Measurements from ENCODE around the gene EXD3.
A peak's percentile ranks its signal among the peaks of the same experiment; 100 is the strongest.

EXD3 gene

DNA sequence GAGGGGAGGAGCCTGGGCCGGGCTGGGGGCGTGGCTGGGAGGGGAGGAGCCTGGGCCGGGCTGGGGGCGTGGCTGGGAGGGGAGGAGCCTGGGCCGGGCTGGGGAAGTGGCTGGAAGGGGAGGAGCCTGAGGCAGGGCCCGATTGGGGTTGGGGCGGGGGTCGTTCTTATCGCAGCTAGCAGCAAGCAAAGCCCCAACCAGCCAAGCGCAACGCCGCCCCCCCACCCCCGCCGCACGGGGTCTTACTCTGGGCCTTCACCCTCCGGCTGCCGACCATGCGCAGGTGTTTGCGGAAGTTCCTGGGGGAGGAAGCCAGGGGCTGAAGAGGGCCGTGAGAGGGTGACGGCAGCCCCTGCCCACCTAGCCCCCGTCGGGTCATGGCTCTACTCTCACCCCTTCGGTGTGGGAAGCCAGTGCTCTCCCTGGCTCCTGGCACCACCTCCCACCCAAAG, 31.2 kb upstream of the EXD3 start:
- TF ChIP-seq, protein P1, sequence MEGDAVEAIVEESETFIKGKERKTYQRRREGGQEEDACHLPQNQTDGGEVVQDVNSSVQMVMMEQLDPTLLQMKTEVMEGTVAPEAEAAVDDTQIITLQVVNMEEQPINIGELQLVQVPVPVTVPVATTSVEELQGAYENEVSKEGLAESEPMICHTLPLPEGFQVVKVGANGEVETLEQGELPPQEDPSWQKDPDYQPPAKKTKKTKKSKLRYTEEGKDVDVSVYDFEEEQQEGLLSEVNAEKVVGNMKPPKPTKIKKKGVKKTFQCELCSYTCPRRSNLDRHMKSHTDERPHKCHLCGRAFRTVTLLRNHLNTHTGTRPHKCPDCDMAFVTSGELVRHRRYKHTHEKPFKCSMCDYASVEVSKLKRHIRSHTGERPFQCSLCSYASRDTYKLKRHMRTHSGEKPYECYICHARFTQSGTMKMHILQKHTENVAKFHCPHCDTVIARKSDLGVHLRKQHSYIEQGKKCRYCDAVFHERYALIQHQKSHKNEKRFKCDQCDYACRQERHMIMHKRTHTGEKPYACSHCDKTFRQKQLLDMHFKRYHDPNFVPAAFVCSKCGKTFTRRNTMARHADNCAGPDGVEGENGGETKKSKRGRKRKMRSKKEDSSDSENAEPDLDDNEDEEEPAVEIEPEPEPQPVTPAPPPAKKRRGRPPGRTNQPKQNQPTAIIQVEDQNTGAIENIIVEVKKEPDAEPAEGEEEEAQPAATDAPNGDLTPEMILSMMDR (IDR thresholded peaks at IDR 0.05; ENCODE audit: low read length) = no peak
- TF ChIP-seq EZH2phosphoT487 (IDR thresholded peaks at IDR 0.05; ENCODE audit: low read length) = no peak
- no peak for TF ChIP-seq EZH2 (optimal IDR thresholded peaks at IDR 0.05; ENCODE audit: low read depth, low read length)
- Histone ChIP-seq H3K4me1 (ENCODE audit: low read length) (peaks cover 8% of the 10 kb centered on the region; the same call in 1 of the 2 replicates), H2AFZ (ENCODE audit: low read length) (peak overlapping the region; percentile 81), H3K9ac (ENCODE audit: low read length) (peak overlapping the region; percentile 52; the same call in 1 of the 2 replicates), H4K20me1 (ENCODE audit: insufficient read depth, low read length) (no peaks in the 10 kb centered on the region), H3K79me2 (ENCODE audit: low read length) (peaks cover 5% of the 10 kb centered on the region; the same call in 1 of the 2 replicates), H3K9me2 (replicated peaks; ENCODE audit: insufficient read depth, low read length) (no peaks in the 10 kb centered on the region), H3K9me3 (replicated peaks; ENCODE audit: insufficient read depth, low read length) (no peaks in the 10 kb centered on the region), H3K36me3 (replicated peaks; ENCODE audit: insufficient read depth, low read length) (no peaks in the 10 kb centered on the region; the same call in 1 of the 2 replicates), H3K27ac (ENCODE audit: low read length) (no peak overlapping the region), H3F3A (ENCODE audit: insufficient read depth, low read length) (no peaks in the 10 kb centered on the region), H3K4me3 (ENCODE audit: low read length) (peak overlapping the region; percentile 61), H3K27me3 (replicated peaks; ENCODE audit: insufficient read depth, low read length) (no peaks in the 10 kb centered on the region), H3K4me2 (ENCODE audit: low read depth, low read length) (peak overlapping the region; percentile 90)
- peak; percentile 33 for DNase-seq

DNA sequence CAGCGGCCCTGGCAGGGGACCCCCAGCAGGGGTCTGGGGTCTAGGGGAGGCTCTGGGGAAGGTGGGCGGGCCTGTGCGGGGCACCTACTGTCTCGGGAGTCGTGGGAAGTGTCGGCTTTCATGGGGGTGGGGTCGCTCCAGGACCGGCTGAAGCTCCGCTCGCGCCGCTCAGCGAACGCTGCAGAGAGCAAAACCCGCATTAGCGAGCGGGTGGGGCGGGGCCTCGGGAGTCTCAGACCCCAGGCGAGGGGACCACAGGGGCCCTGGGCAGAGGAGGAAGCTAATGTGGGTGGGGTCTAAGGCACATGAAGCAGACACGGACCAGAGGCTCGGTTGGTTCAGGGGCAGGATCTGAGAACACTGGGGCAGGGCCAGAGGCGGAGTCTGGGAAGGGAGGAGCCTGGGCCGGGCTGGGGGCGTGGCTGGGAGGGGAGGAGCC, 30.7 kb upstream of the EXD3 start:
- Histone ChIP-seq H3K4me2 (ENCODE audit: low read depth, low read length) (no peak overlapping the region), H3K9me3 (replicated peaks; ENCODE audit: insufficient read depth, low read length) (no peaks in the 10 kb centered on the region), H3F3A (ENCODE audit: insufficient read depth, low read length) (no peaks in the 10 kb centered on the region), H2AFZ (ENCODE audit: low read length) (no peak overlapping the region), H3K36me3 (replicated peaks; ENCODE audit: insufficient read depth, low read length) (no peaks in the 10 kb centered on the region; the same call in 1 of the 2 replicates), H3K27ac (ENCODE audit: low read length) (no peak overlapping the region), H4K20me1 (ENCODE audit: insufficient read depth, low read length) (no peaks in the 10 kb centered on the region), H3K79me2 (ENCODE audit: low read length) (peaks cover 5% of the 10 kb centered on the region; the same call in 1 of the 2 replicates), H3K4me1 (ENCODE audit: low read length) (peaks cover 8% of the 10 kb centered on the region; the same call in 1 of the 2 replicates), H3K9ac (ENCODE audit: low read length) (no peak overlapping the region), H3K9me2 (replicated peaks; ENCODE audit: insufficient read depth, low read length) (no peaks in the 10 kb centered on the region), H3K27me3 (replicated peaks; ENCODE audit: insufficient read depth, low read length) (no peaks in the 10 kb centered on the region), H3K4me3 (ENCODE audit: low read length) (no peak overlapping the region)
- no peak for TF ChIP-seq EZH2phosphoT487 (IDR thresholded peaks at IDR 0.05; ENCODE audit: low read length)
- TF ChIP-seq EZH2 (optimal IDR thresholded peaks at IDR 0.05; ENCODE audit: low read depth, low read length) = no peak
- TF ChIP-seq, protein P1 (IDR thresholded peaks at IDR 0.05; ENCODE audit: low read length) = no peak
- DNase-seq = peak; percentile 43

DNA sequence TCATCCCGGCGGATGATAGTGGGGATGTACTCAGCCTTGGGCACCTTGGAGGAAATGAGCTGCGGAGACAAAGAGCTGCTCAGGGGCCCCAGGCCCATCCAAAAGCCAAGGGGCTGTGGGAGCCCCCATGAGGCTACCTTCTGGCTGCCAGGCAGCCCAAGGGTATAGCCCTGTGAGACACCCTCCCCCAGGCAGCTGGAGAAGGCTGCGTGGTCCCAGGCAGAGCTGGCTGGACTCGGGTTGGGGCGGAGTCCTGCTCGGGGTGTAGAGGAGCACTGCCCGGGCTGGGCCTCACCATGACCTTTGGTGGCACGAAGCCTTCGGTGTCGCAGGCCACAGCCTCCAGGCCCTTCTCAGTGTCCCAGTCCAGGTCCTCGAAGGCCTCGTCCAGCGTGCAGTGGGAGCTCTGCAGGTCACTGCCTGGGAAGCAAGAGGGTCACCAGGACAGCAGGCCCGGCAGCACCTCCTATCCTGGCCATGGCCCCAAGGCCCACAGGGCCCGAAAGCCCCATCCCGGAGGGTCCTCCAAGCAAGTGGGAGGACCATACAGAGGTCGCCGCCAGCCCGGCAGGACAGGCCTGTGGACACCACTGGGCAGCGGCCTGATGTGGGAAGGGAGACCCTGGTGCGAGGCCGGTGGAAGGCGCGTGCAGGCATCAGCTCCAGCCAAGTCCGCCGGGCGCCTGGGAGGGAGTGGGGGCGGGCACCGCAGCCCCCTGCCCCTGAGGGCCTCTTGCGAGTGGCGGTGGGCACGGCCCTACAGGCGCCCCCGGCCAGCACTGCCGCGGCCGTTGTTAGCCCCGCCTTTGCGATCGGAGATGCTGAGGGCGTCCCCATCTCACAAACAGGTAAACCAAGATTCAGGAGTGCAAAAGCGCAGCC, 30.0 kb upstream of the EXD3 start:
- Histone ChIP-seq H3K9me2 (replicated peaks; ENCODE audit: insufficient read depth, low read length) (no peaks in the 10 kb centered on the region), H3K27me3 (replicated peaks; ENCODE audit: insufficient read depth, low read length) (no peaks in the 10 kb centered on the region), H3K9ac (ENCODE audit: low read length) (no peak overlapping the region), H3K4me1 (ENCODE audit: low read length) (peaks cover 8% of the 10 kb centered on the region; the same call in 1 of the 2 replicates), H3K27ac (ENCODE audit: low read length) (no peak overlapping the region), H3F3A (ENCODE audit: insufficient read depth, low read length) (no peaks in the 10 kb centered on the region), H2AFZ (ENCODE audit: low read length) (no peak overlapping the region), H3K4me3 (ENCODE audit: low read length) (no peak overlapping the region), H3K4me2 (ENCODE audit: low read depth, low read length) (no peak overlapping the region), H4K20me1 (ENCODE audit: insufficient read depth, low read length) (no peaks in the 10 kb centered on the region), H3K36me3 (replicated peaks; ENCODE audit: insufficient read depth, low read length) (no peaks in the 10 kb centered on the region; the same call in 1 of the 2 replicates), H3K9me3 (replicated peaks; ENCODE audit: insufficient read depth, low read length) (no peaks in the 10 kb centered on the region), H3K79me2 (ENCODE audit: low read length) (no peaks in the 10 kb centered on the region)
- no peak for DNase-seq
- TF ChIP-seq, protein P1 (IDR thresholded peaks at IDR 0.05; ENCODE audit: low read length) = no peak
- no peak for TF ChIP-seq EZH2phosphoT487 (IDR thresholded peaks at IDR 0.05; ENCODE audit: low read length)
- TF ChIP-seq EZH2 (optimal IDR thresholded peaks at IDR 0.05; ENCODE audit: low read depth, low read length) = no peak
